ENCODE measurements around the gene SMIM29. TPM values are rescaled to one million over a fixed set of nuclear protein-coding genes. Genes with fewer than 3 reads are reported as not detected.

Gene SMIM29
- total and polyA plus RNA-seq, 2 experiments from 2014 or later, result 5.0 to 15.9 TPM

DNA sequence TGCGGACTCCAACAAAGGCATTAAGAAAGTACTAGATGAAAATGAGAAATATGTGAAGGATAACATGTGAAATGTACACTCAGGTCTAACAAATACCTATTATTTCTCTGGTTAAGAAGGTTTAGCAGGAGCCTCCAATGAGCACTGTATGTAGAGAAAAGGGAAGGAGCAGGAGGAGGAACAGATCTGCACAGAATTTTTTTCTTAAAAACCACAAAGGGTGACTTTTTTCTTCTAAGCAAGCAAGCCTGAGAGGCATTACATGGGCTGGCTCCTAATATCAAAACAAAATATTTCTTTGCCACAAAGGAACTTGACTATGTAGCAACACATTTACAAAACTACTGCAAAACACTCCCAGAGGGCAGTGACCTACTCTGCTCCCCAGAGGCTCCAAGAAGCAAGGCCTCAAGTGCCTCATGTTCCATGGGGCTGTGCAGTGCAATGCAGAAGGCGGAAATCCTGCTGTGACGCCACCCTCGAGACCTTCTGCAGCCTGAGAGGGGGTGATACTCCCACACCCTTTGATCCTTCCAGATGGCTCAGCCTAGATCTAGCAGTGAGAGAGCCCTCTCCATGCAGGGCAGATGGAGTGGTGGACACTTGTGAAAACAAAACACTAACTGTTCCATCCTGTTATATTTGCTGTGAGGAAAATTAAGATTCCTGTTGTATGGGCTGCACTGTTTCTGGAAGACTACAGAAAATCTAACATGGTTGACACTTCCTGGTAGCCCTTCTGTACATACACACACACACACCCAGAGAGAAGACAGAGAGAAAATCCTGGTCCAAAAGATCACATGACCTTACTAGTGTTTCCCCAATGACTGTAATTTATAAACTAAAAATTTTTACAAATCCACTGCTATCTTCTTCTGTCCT, 36.0 kb upstream of the SMIM29 start:
- Histone ChIP-seq H3K4me3 (no peak overlapping the region), H3K27ac (ENCODE audit: low read depth) (no peak overlapping the region), H3K4me2 (no peak overlapping the region), H4K20me1 (replicated peaks; ENCODE audit: insufficient read depth) (no peaks in the 10 kb centered on the region; the same call in 1 of the 2 replicates), H3K79me2 (replicated peaks; ENCODE audit: insufficient read depth) (no peaks in the 10 kb centered on the region), H3K36me3 (ENCODE audit: insufficient read depth) (peaks cover 14% of the 10 kb centered on the region; the same call in 1 of the 2 replicates), H3K27me3 (ENCODE audit: insufficient read depth) (no peaks in the 10 kb centered on the region), H3F3A (replicated peaks; ENCODE audit: low read depth) (no peaks in the 10 kb centered on the region), H3K9me2 (ENCODE audit: insufficient read depth) (no peaks in the 10 kb centered on the region), H2AFZ (no peak overlapping the region), H3K4me1 (ENCODE audit: insufficient read depth) (no peaks in the 10 kb centered on the region)
- no peak overlapping the region for H3K27ac Mint-ChIP-seq
- ATAC-seq (no peak), DNase-seq (ENCODE audit: low spot score) (no peak)
- H3K9me3 Mint-ChIP-seq, result no peaks in the 10 kb centered on the region
- H3K36me3 Mint-ChIP-seq (ENCODE audit: low read depth), result peaks cover 2% of the 10 kb centered on the region; the same call in 1 of the 3 replicates
- no peak overlapping the region for H3K4me3 Mint-ChIP-seq
- H3K4me1 Mint-ChIP-seq, result no peaks in the 10 kb centered on the region
- peaks cover 2% of the 10 kb centered on the region for H3K27me3 Mint-ChIP-seq (ENCODE audit: insufficient read depth, low read depth, poor library complexity)
- TF ChIP-seq REST (IDR thresholded peaks at IDR 0.05; ENCODE audit: unreplicated experiment) (no peak), STAT1 (IDR thresholded peaks at IDR 0.05; ENCODE audit: unreplicated experiment) (no peak), NANOG (IDR thresholded peaks at IDR 0.05; ENCODE audit: borderline replicate concordance) (no peak), ZNF114 (CRISPR knock-in tag; IDR thresholded peaks at IDR 0.05) (no peak), EZH2phosphoT487 (IDR thresholded peaks at IDR 0.05; ENCODE audit: unreplicated experiment) (no peak), CREB1 (CRISPR knock-in tag; IDR thresholded peaks at IDR 0.05; ENCODE audit: low read depth) (no peak)
- TF ChIP-seq, protein P1, sequence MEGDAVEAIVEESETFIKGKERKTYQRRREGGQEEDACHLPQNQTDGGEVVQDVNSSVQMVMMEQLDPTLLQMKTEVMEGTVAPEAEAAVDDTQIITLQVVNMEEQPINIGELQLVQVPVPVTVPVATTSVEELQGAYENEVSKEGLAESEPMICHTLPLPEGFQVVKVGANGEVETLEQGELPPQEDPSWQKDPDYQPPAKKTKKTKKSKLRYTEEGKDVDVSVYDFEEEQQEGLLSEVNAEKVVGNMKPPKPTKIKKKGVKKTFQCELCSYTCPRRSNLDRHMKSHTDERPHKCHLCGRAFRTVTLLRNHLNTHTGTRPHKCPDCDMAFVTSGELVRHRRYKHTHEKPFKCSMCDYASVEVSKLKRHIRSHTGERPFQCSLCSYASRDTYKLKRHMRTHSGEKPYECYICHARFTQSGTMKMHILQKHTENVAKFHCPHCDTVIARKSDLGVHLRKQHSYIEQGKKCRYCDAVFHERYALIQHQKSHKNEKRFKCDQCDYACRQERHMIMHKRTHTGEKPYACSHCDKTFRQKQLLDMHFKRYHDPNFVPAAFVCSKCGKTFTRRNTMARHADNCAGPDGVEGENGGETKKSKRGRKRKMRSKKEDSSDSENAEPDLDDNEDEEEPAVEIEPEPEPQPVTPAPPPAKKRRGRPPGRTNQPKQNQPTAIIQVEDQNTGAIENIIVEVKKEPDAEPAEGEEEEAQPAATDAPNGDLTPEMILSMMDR (conservative IDR thresholded peaks at IDR 0.05; ENCODE audit: low read depth in 2 of 2), result no peak

GRCh38 chr6:34281702-34282334, 33.0 kb upstream of the SMIM29 start:
- H3K79me2 ChIP-seq (replicated peaks; ENCODE audit: insufficient read depth), result no peaks in the 10 kb centered on the region
- TF ChIP-seq NANOG (IDR thresholded peaks at IDR 0.05; ENCODE audit: borderline replicate concordance), result no peak
- TF ChIP-seq ZNF331 (CRISPR knock-in tag; IDR thresholded peaks at IDR 0.05; ENCODE audit: low read depth), result no peak
- DNase-seq (ENCODE audit: low spot score), result no peak
- H3K4me3 ChIP-seq, result no peak overlapping the region
- Mint-ChIP-seq H3K4me3 (no peak overlapping the region), H3K27me3 (ENCODE audit: insufficient read depth, low read depth, poor library complexity) (peaks cover 5% of the 10 kb centered on the region), H3K4me1 (no peaks in the 10 kb centered on the region), H3K27ac (no peak overlapping the region), H3K36me3 (ENCODE audit: low read depth) (peaks cover 2% of the 10 kb centered on the region; the same call in 2 of the 3 replicates), H3K9me3 (no peaks in the 10 kb centered on the region)
- H3K27ac ChIP-seq (ENCODE audit: low read depth), result no peak overlapping the region
- H3K36me3 ChIP-seq (ENCODE audit: insufficient read depth), result 0 out of 2 replicates have a peak, but pooled peaks cover 10% of the 10 kb centered on the region
- ATAC-seq, result no peak
- H3K9me2 ChIP-seq (ENCODE audit: insufficient read depth), result no peaks in the 10 kb centered on the region
- no peak overlapping the region for H3K4me2 ChIP-seq
- H3K27me3 ChIP-seq (ENCODE audit: insufficient read depth), result no peaks in the 10 kb centered on the region
- H3F3A ChIP-seq (replicated peaks; ENCODE audit: low read depth), result no peaks in the 10 kb centered on the region
- H3K4me1 ChIP-seq (ENCODE audit: insufficient read depth), result no peaks in the 10 kb centered on the region
- no peaks in the 10 kb centered on the region; the same call in 1 of the 2 replicates for H4K20me1 ChIP-seq (replicated peaks; ENCODE audit: insufficient read depth)
- no peak overlapping the region for H2AFZ ChIP-seq

Data from GM23338 (cell line).